Subcutaneous abdominal adipose tissue (tissue), 5 donors: ENCODE results near the gene TOGARAM2.

Experiments
- H3K27ac ChIP-seq: one replicate; pipeline ENCODE4 v1.7.0; 2013; ENCODE audit warnings: low read depth, mild to moderate bottlenecking, inconsistent platforms, low read length, moderate library complexity
- H3K27me3 ChIP-seq, 5 donors: one replicate each; pipeline ENCODE4 v1.7.0; 2013; ENCODE audit warnings: low read length in 5 of 5, inconsistent platforms in 1 of 5; ENCODE audit not compliant: control insufficient read depth in 5 of 5, insufficient read depth in 4 of 5
- H3K36me3 ChIP-seq, 5 donors: one replicate each; pipeline ENCODE4 v1.7.0; 2013; ENCODE audit warnings: low read length in 5 of 5; ENCODE audit not compliant: control insufficient read depth in 5 of 5, insufficient read depth in 5 of 5
- H3K4me1 ChIP-seq, 5 donors: one replicate each; pipeline ENCODE4 v1.7.0; 2013; ENCODE audit warnings: low read length in 5 of 5, mild to moderate bottlenecking in 3 of 5, moderate library complexity in 1 of 5; ENCODE audit not compliant: control insufficient read depth in 5 of 5, insufficient read depth in 5 of 5
- H3K4me3 ChIP-seq, 5 donors: one replicate each; pipeline ENCODE4 v1.7.0; 2013; ENCODE audit warnings: low read length in 5 of 5, low read depth in 1 of 5
- H3K9ac ChIP-seq, 5 donors: one replicate each; pipeline ENCODE4 v1.7.0; 2013; ENCODE audit warnings: low read length in 5 of 5, mild to moderate bottlenecking in 4 of 5, moderate library complexity in 3 of 5
- H3K9me3 ChIP-seq, 5 donors: one replicate each; pipeline ENCODE4 v1.7.0; 2013; ENCODE audit warnings: low read length in 5 of 5; ENCODE audit not compliant: control insufficient read depth in 5 of 5
- donor health status: healthy.
- donor health status: healthy.
- donor health status: healthy.
- donor health status: healthy.
- donor health status: healthy.

Gene TOGARAM2

GRCh38 chr2:28995765-28996750 lies 15.0 kb downstream of the TOGARAM2 start:
- peaks cover 0 to 20% (median 9%) of the 10 kb centered on the region in 5 donors for H3K4me1 ChIP-seq
- no peaks in the 10 kb centered on the region for H3K9me3 ChIP-seq
- H3K4me3 ChIP-seq = no peak overlapping the region
- H3K27ac ChIP-seq = no peak overlapping the region
- H3K36me3 ChIP-seq = no peaks in the 10 kb centered on the region
- no peak overlapping the region for H3K9ac ChIP-seq
- no peaks in the 10 kb centered on the region for H3K27me3 ChIP-seq

- no peak overlapping the region for H3K27ac ChIP-seq
- no peak overlapping the region for H3K9ac ChIP-seq
- H3K4me1 ChIP-seq = peaks cover 0 to 11% (median 3%) of the 10 kb centered on the region in 5 donors
Measured at GRCh38 chr2:28997237-28997846, 16.2 kb downstream of the TOGARAM2 start.

GRCh38 chr2:28997847-28998735 lies 17.0 kb downstream of the TOGARAM2 start:
- no peaks in the 10 kb centered on the region for H3K27me3 ChIP-seq
- H3K27ac ChIP-seq = no peak overlapping the region
- no peak overlapping the region for H3K4me3 ChIP-seq
- no peaks in the 10 kb centered on the region for H3K36me3 ChIP-seq
- peaks cover 0 to 10% (median 3%) of the 10 kb centered on the region in 5 donors for H3K4me1 ChIP-seq
- H3K9ac ChIP-seq = no peak overlapping the region
- no peaks in the 10 kb centered on the region for H3K9me3 ChIP-seq

More at GRCh38 chr2:28997237-28997846, 16.2 kb downstream of the TOGARAM2 start:
- Histone ChIP-seq H3K36me3 (no peaks in the 10 kb centered on the region), H3K9me3 (no peaks in the 10 kb centered on the region), H3K4me3 (no peak overlapping the region), H3K27me3 (no peaks in the 10 kb centered on the region)

GRCh38 chr2:29000481-29000880 lies 19.4 kb downstream of the TOGARAM2 start:
- peaks cover 0 to 6% (median 0%) of the 10 kb centered on the region in 5 donors for H3K4me1 ChIP-seq
- no peak overlapping the region for H3K4me3 ChIP-seq
- no peak overlapping the region for H3K9ac ChIP-seq
- no peaks in the 10 kb centered on the region for H3K27me3 ChIP-seq
- H3K9me3 ChIP-seq = no peaks in the 10 kb centered on the region
- H3K27ac ChIP-seq = no peak overlapping the region
- H3K36me3 ChIP-seq = no peaks in the 10 kb centered on the region

GRCh38 chr2:29000956-29001355 lies 19.9 kb downstream of the TOGARAM2 start:
- H3K27ac ChIP-seq = no peak overlapping the region
- no peak overlapping the region for H3K9ac ChIP-seq
- H3K4me3 ChIP-seq = no peak overlapping the region
- H3K27me3 ChIP-seq = no peaks in the 10 kb centered on the region
- peaks cover 0 to 6% (median 0%) of the 10 kb centered on the region in 5 donors for H3K4me1 ChIP-seq
- no peaks in the 10 kb centered on the region for H3K9me3 ChIP-seq
- no peaks in the 10 kb centered on the region for H3K36me3 ChIP-seq

- no peaks in the 10 kb centered on the region for H3K36me3 ChIP-seq
- no peaks in the 10 kb centered on the region for H3K9me3 ChIP-seq
- H3K9ac ChIP-seq = no peak overlapping the region
- no peaks in the 10 kb centered on the region for H3K27me3 ChIP-seq
- H3K4me1 ChIP-seq = peaks cover 0 to 6% (median 0%) of the 10 kb centered on the region in 5 donors
- no peak overlapping the region for H3K4me3 ChIP-seq
- H3K27ac ChIP-seq = no peak overlapping the region
Measured at GRCh38 chr2:29001806-29002205, 20.7 kb downstream of the TOGARAM2 start.

GRCh38 chr2:29004755-29005154 lies 23.7 kb downstream of the TOGARAM2 start:
- no peaks in the 10 kb centered on the region for H3K36me3 ChIP-seq
- no peaks in the 10 kb centered on the region for H3K9me3 ChIP-seq
- no peak overlapping the region for H3K9ac ChIP-seq
- H3K4me3 ChIP-seq = no peak overlapping the region
- no peak overlapping the region for H3K27ac ChIP-seq
- peaks cover 0 to 6% (median 0%) of the 10 kb centered on the region in 5 donors for H3K4me1 ChIP-seq
- H3K27me3 ChIP-seq = no peaks in the 10 kb centered on the region

- H3K27me3 ChIP-seq = no peaks in the 10 kb centered on the region
- no peaks in the 10 kb centered on the region for H3K9me3 ChIP-seq
Measured at GRCh38 chr2:29005331-29005730, 24.2 kb downstream of the TOGARAM2 start.

GRCh38 chr2:29006092-29006979 lies 25.2 kb downstream of the TOGARAM2 start:
- H3K27me3 ChIP-seq = peaks cover 0 to 8% (median 4%) of the 10 kb centered on the region in 5 donors
- H3K4me3 ChIP-seq = no peak overlapping the region
- peaks cover 0 to 10% (median 9%) of the 10 kb centered on the region in 5 donors for H3K4me1 ChIP-seq
- H3K27ac ChIP-seq = no peak overlapping the region
- H3K36me3 ChIP-seq = no peaks in the 10 kb centered on the region
- no peaks in the 10 kb centered on the region for H3K9me3 ChIP-seq
- no peak overlapping the region for H3K9ac ChIP-seq

More at GRCh38 chr2:29005331-29005730, 24.2 kb downstream of the TOGARAM2 start:
- no peak overlapping the region for H3K9ac ChIP-seq
- peaks cover 0 to 4% (median 0%) of the 10 kb centered on the region in 5 donors for H3K4me1 ChIP-seq
- H3K4me3 ChIP-seq = no peak overlapping the region
- no peak overlapping the region for H3K27ac ChIP-seq
- no peaks in the 10 kb centered on the region for H3K36me3 ChIP-seq
